Effector memory CD4-positive, alpha-beta T cell (primary cell): ENCODE measurements around the gene REG3G.

Experiments
- DNase-seq, 3 donors: peaks; one replicate each; pipeline ENCODE4 v3.0.0-alpha.2; 2020
- H3K27ac ChIP-seq: 2 replicates; pipeline ENCODE4 v1.7.0; 2013; ENCODE audit warnings: mild to moderate bottlenecking, low read length, moderate library complexity; ENCODE audit not compliant: insufficient read depth, poor library complexity, severe bottlenecking
- H3K27me3 ChIP-seq: replicated peaks from 2 replicates; pipeline ENCODE4 v1.7.0; 2013; ENCODE audit warnings: mild to moderate bottlenecking, low read length; ENCODE audit not compliant: insufficient read depth, control insufficient read depth, poor library complexity, severe bottlenecking
- H3K36me3 ChIP-seq: 2 replicates; pipeline ENCODE4 v1.7.0; 2013; ENCODE audit warnings: mild to moderate bottlenecking, low read length, moderate library complexity; ENCODE audit not compliant: control insufficient read depth, insufficient read depth
- H3K4me1 ChIP-seq: 2 replicates; pipeline ENCODE4 v1.7.0; 2013; ENCODE audit warnings: low read length, mild to moderate bottlenecking; ENCODE audit not compliant: control insufficient read depth, insufficient read depth, poor library complexity, severe bottlenecking
- H3K4me3 ChIP-seq: 2 replicates; pipeline ENCODE4 v1.7.0; 2013; ENCODE audit warnings: low read length, low read depth, mild to moderate bottlenecking; ENCODE audit not compliant: insufficient read depth, poor library complexity, severe bottlenecking
- H3K9me3 ChIP-seq: 2 replicates; pipeline ENCODE4 v1.7.0; 2013; ENCODE audit warnings: mild to moderate bottlenecking, low read length, moderate library complexity; ENCODE audit not compliant: control insufficient read depth

REG3G gene

GRCh38 chr2:78992451-78992806 lies 33.1 kb upstream of the REG3G start:
- DNase-seq = no peak
- Histone ChIP-seq H3K27me3 (no peaks in the 10 kb centered on the region), H3K4me1 (no peaks in the 10 kb centered on the region), H3K27ac (no peak overlapping the region), H3K9me3 (no peaks in the 10 kb centered on the region), H3K4me3 (no peak overlapping the region), H3K36me3 (no peaks in the 10 kb centered on the region)

GRCh38 chr2:78992807-78993517 lies 32.5 kb upstream of the REG3G start:
- Histone ChIP-seq H3K4me1 (no peaks in the 10 kb centered on the region), H3K27me3 (no peaks in the 10 kb centered on the region), H3K27ac (no peak overlapping the region), H3K4me3 (no peak overlapping the region), H3K9me3 (no peaks in the 10 kb centered on the region), H3K36me3 (no peaks in the 10 kb centered on the region)
- DNase-seq = no peak

DNA sequence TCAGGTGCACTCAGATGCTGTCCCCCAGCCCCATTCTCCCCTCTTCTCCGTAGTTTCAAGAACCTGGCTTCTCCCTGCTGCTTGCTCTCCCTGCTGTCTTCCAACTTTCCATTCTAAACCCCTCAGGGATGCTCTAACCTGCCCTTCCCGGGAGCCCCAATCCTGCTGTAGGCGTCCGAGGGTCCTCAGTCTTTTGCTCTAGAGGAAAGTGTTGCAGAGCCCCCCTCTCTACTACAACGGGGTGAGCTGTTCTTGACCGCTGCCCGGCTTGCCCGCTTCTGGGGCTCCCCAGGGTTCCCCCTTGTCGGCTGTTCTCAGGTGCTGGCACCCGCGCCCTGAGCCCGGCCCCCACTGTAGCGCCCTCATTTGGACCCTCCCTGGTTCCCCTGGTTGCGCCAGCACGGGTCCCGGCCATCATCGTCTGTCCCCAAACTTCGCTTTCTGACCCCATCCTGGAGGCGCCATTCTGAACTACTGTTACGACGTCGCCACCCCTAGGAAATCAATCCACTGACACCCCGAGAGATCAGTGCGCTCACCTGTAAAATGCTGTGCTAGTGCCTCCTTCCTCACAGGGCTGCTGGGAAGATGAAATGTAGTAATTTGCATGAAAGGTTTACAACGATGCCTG lies 31.9 kb upstream of the REG3G start:
- Histone ChIP-seq H3K4me3 (no peak overlapping the region), H3K27ac (no peak overlapping the region), H3K27me3 (no peaks in the 10 kb centered on the region), H3K4me1 (no peaks in the 10 kb centered on the region), H3K36me3 (no peaks in the 10 kb centered on the region), H3K9me3 (no peaks in the 10 kb centered on the region)
- no peak for DNase-seq

- Histone ChIP-seq H3K9me3 (no peaks in the 10 kb centered on the region), H3K36me3 (no peaks in the 10 kb centered on the region), H3K27me3 (no peaks in the 10 kb centered on the region)
These were observed 30.7 kb upstream of the REG3G start for GRCh38 chr2:78994789-78995188.

GRCh38 chr2:78999406-78999805 lies 26.1 kb upstream of the REG3G start:
- Histone ChIP-seq H3K27me3 (no peaks in the 10 kb centered on the region), H3K36me3 (no peaks in the 10 kb centered on the region), H3K4me3 (no peak overlapping the region), H3K27ac (no peak overlapping the region), H3K4me1 (no peaks in the 10 kb centered on the region), H3K9me3 (no peaks in the 10 kb centered on the region)
- no peak for DNase-seq

More at GRCh38 chr2:78994789-78995188, 30.7 kb upstream of the REG3G start:
- DNase-seq = no peak
- Histone ChIP-seq H3K27ac (no peak overlapping the region), H3K4me1 (no peaks in the 10 kb centered on the region), H3K4me3 (no peak overlapping the region)

DNA sequence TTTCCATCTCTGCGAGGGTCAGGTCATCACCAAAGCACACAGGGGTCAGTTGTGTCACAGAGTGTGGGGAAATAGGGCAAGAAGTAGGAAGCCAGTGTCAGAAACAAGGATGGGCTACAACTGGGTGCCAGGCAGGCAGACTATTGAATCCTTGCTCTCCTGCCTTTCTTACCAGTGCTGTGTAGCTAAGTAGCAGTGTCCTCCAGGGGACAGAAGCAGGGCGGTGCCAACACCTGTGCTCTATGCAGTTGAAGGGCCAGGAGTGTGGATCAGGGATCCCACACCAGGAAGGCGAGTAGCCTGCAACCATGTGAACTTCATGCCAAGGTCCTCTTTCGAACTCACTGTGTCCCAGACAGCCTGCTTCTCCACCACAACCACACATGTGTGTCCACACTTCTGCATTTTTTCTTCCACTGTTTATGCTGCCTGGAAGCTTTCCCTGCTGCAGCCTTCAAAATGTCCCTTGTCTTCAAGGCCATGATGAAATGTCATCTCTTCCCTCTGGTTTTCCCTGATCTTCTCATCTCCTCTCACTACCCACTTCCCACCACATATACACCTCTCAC lies 25.4 kb upstream of the REG3G start:
- Histone ChIP-seq H3K27me3 (no peaks in the 10 kb centered on the region), H3K27ac (no peak overlapping the region), H3K4me3 (no peak overlapping the region), H3K9me3 (no peaks in the 10 kb centered on the region), H3K36me3 (no peaks in the 10 kb centered on the region), H3K4me1 (no peaks in the 10 kb centered on the region)
- no peak for DNase-seq

DNA sequence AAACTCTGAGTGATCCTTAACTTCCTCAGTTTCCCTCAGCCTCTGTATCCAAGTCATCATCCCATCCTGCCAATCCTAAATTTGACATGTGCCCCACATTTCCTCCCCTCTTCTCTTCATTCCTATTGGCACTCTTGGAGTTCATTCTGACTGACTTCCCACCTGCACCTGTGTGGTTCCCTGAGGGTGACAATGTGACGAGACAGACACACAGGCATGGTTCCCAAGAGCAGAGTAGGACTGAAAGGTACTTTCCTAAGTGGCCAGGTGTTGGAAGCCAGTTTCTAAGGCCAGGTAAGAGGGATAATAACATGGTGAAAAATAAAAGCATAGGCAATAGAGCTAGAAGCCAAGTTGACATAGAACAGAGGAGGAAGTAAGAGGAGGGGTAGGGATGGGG lies 24.2 kb upstream of the REG3G start:
- Histone ChIP-seq H3K9me3 (no peaks in the 10 kb centered on the region), H3K4me3 (no peak overlapping the region), H3K36me3 (no peaks in the 10 kb centered on the region), H3K4me1 (no peaks in the 10 kb centered on the region), H3K27me3 (no peaks in the 10 kb centered on the region), H3K27ac (no peak overlapping the region)
- DNase-seq = no peak

DNA sequence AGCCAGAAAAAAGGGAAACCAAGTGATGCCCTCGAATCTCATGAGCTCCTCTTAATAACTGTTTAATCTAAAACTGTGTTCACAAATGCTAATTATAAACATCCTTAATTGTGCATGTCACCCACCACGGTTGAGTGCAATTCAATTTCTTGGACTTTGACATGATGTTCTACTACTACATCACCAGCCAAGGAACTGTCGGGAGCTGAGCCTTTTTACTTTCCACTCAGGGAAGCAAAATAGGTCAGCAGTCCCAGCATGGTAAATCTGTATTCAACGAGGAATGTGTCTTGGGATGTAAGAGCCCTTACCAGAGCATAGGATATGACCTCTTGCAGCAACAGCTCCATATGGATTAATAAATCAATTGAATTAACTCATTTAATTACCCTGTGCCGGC lies 20.8 kb upstream of the REG3G start:
- H3K9me3 ChIP-seq = peaks cover 7% of the 10 kb centered on the region
- no peaks in the 10 kb centered on the region for H3K4me1 ChIP-seq
- H3K4me3 ChIP-seq = no peak overlapping the region
- H3K36me3 ChIP-seq = no peaks in the 10 kb centered on the region
- no peak for DNase-seq
- no peaks in the 10 kb centered on the region for H3K27me3 ChIP-seq
- H3K27ac ChIP-seq = no peak overlapping the region

DNA sequence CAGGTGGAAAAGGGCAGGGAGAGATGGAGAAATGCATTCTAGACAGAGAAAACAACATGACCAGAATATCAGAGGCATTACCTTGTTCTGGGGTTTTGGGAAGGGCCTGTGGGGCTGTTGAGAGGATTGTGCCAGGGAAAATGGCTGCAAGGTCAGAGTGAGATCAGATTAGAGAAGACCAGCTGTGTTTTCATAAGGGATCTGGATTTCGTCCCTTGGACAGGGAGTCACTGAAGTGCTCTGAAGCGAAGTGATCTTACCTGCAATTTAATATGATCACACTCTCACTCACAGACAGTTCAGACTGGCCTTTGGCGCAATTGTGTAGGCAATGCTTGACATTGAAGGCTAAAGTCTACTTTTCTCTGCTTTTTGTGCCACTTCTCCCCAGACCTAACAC lies 20.3 kb upstream of the REG3G start:
- Histone ChIP-seq H3K4me3 (no peak overlapping the region), H3K4me1 (no peaks in the 10 kb centered on the region), H3K27ac (no peak overlapping the region), H3K9me3 (peaks cover 8% of the 10 kb centered on the region), H3K36me3 (no peaks in the 10 kb centered on the region), H3K27me3 (no peaks in the 10 kb centered on the region)
- no peak for DNase-seq

DNA sequence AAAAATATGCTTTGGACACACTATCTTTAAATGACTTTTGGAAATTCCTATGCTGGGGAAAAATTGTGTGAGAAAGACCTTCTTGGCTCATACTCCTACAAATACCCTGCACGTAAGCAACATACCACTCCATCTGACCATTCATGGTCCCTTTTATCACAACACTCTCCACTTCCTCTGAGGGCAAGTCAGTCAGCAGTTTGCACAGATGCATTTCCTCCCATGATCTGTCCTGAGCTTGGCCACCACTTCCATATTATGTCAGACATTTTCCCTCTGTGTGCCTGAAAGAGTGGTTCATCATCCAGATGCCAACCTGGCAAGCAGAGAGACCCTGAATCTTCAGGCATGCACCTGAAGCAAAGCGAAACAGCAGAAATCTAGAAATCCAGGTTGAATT lies 16.1 kb upstream of the REG3G start:
- Histone ChIP-seq H3K4me1 (no peaks in the 10 kb centered on the region), H3K27ac (no peak overlapping the region)
- no peak for DNase-seq

More for the DNA sequence above, 16.1 kb upstream of the REG3G start:
- no peak overlapping the region for H3K4me3 ChIP-seq
- peaks cover 8% of the 10 kb centered on the region for H3K9me3 ChIP-seq
- H3K27me3 ChIP-seq = no peaks in the 10 kb centered on the region
- no peaks in the 10 kb centered on the region for H3K36me3 ChIP-seq
